ENCODE measurements around the gene TIAM2. TPM values are rescaled to one million over a fixed set of nuclear protein-coding genes. Genes with fewer than 3 reads are reported as not detected.

The TIAM2 gene
- total RNA-seq, 1 experiment from 2014 or later = 12.9 TPM

DNA sequence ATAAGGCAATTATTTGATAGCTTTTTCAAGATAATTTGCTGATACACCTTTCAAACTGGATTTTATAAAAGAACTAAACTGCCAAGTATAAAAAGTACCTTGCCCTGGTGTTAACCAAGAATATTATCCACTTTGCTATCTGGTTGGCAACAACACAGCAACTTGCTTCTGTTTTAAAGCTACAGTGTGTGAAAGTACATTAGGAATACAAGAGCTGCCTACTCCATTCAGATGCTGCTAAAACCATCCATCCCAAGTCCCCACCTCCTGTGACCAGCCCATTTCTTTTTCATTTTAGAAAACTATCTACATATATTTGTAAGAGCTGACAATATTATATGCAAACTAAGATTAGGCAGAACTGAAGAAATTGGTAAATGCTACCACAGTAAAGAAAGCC, 281.5 kb downstream of the TIAM2 start:
- CTCF ChIA-PET = no interaction called here
- H3K36me3 Mint-ChIP-seq (ENCODE audit: insufficient read depth, unreplicated experiment) = peaks cover 5% of the 10 kb centered on the region
- peaks cover 8% of the 10 kb centered on the region for H3K4me1 Mint-ChIP-seq (ENCODE audit: low read depth, unreplicated experiment)

DNA sequence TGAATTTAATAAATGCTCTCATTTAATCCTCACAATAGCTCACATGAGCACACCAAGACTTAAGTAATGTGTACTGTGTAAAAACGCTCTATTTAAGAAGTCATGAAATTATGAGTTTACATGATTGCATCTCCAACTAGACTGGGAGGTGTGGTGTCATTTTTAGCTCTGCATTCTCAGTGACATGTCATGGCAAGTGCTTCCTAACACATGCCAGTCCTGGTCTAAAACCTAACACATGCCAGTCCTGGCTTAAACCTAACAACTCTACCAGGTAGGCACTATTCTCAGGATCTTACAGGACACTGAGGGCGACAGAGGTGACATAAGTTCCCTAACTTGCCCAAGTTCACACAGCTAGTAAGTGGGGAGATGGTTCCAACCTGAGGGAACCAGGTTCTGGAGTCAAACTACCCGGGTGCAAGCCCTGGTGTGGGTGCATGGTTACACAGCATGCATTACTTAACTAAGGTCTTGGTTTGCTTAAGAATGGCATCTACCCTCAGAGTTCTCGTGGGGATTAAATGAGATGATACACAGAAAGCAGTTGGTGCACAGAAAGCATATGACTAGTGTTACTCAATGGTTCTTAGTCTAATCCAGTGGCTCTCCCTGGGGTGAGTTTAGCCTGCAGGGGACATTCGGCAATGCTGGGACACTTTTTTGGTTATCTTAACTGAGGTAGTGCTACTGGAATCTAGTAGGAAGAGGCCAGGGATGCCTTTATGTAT, 283.4 kb downstream of the TIAM2 start:
- Mint-ChIP-seq H3K4me3 (ENCODE audit: low read depth, unreplicated experiment) (no peak overlapping the region), H3K36me3 (ENCODE audit: insufficient read depth, unreplicated experiment) (peaks cover 2% of the 10 kb centered on the region), H3K27me3 (ENCODE audit: unreplicated experiment) (no peaks in the 10 kb centered on the region), H3K27ac (ENCODE audit: unreplicated experiment) (no peak overlapping the region), H3K4me1 (ENCODE audit: low read depth, unreplicated experiment) (peaks cover 4% of the 10 kb centered on the region), H3K9me3 (ENCODE audit: low read depth, unreplicated experiment) (no peaks in the 10 kb centered on the region)
- DNase-seq = no peak
- CTCF ChIA-PET = no interaction called here
- intact Hi-C loops (cut with micrococcal nuclease; ENCODE audit: unreplicated experiment) = no loop called here
- TF ChIP-seq, protein P1, sequence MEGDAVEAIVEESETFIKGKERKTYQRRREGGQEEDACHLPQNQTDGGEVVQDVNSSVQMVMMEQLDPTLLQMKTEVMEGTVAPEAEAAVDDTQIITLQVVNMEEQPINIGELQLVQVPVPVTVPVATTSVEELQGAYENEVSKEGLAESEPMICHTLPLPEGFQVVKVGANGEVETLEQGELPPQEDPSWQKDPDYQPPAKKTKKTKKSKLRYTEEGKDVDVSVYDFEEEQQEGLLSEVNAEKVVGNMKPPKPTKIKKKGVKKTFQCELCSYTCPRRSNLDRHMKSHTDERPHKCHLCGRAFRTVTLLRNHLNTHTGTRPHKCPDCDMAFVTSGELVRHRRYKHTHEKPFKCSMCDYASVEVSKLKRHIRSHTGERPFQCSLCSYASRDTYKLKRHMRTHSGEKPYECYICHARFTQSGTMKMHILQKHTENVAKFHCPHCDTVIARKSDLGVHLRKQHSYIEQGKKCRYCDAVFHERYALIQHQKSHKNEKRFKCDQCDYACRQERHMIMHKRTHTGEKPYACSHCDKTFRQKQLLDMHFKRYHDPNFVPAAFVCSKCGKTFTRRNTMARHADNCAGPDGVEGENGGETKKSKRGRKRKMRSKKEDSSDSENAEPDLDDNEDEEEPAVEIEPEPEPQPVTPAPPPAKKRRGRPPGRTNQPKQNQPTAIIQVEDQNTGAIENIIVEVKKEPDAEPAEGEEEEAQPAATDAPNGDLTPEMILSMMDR (IDR thresholded peaks at IDR 0.05; ENCODE audit: unreplicated experiment) = no peak
- BruUV-seq (replicated peaks) = no TSS peak

More for the DNA sequence above, 281.5 kb downstream of the TIAM2 start:
- Mint-ChIP-seq H3K4me3 (ENCODE audit: low read depth, unreplicated experiment) (no peak overlapping the region), H3K9me3 (ENCODE audit: low read depth, unreplicated experiment) (no peaks in the 10 kb centered on the region), H3K27ac (ENCODE audit: unreplicated experiment) (no peak overlapping the region), H3K27me3 (ENCODE audit: unreplicated experiment) (no peaks in the 10 kb centered on the region)
- BruUV-seq (replicated peaks) = no TSS peak
- intact Hi-C loops (cut with micrococcal nuclease; ENCODE audit: unreplicated experiment) = no loop called here
- TF ChIP-seq, protein P1 (IDR thresholded peaks at IDR 0.05; ENCODE audit: unreplicated experiment) = no peak
- DNase-seq = no peak

DNA sequence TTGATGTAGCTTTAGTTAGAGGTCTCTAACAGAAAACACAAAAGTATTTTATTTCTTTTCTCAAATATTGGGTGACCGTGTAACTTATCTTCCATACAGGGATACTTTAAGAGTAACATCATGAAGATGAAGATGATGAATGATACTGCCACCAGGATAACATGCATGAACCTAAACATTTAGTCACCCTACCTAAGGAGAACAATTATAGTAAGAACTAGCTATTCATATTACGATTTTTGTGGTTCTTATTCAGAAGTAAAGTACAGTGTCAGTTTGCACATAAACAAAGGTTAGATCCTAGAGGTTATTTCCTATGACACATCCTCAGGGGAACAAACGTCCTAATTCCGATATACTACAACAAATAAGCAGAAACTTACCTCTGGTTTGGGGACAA, 289.7 kb downstream of the TIAM2 start:
- H3K9me3 Mint-ChIP-seq (ENCODE audit: low read depth, unreplicated experiment) = no peaks in the 10 kb centered on the region
- CTCF ChIA-PET = no interaction called here
- no peak for DNase-seq
- TF ChIP-seq, protein P1 (IDR thresholded peaks at IDR 0.05; ENCODE audit: unreplicated experiment) = no peak
- H3K4me3 Mint-ChIP-seq (ENCODE audit: low read depth, unreplicated experiment) = no peak overlapping the region
- intact Hi-C loops (cut with micrococcal nuclease; ENCODE audit: unreplicated experiment) = no loop called here
- no peaks in the 10 kb centered on the region for H3K4me1 Mint-ChIP-seq (ENCODE audit: low read depth, unreplicated experiment)
- no TSS peak for BruUV-seq (replicated peaks)
- no peaks in the 10 kb centered on the region for H3K36me3 Mint-ChIP-seq (ENCODE audit: insufficient read depth, unreplicated experiment)
- no peaks in the 10 kb centered on the region for H3K27me3 Mint-ChIP-seq (ENCODE audit: unreplicated experiment)
- no peak overlapping the region for H3K27ac Mint-ChIP-seq (ENCODE audit: unreplicated experiment)

DNA sequence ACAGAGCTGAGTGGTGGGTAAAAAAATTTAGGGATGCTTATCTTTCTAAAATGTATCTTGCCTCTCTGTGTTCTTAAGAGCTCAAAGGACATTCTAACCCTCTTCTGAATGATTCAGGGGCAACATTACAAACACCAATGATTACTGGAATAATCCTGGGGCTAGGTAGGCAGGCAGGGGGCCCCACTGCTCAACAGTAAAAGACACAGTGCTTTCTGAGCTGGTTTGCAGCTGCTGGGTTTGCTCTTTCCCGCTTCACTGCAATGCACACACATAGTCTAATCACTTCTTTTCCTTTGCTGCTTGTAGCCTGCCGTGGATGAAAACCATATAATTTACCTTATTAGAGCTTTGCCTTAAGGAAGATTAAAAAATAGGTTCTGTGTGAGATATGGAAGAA, 292.6 kb downstream of the TIAM2 start:
- CTCF ChIA-PET = no interaction called here
- DNase-seq = no peak
- Mint-ChIP-seq H3K4me3 (ENCODE audit: low read depth, unreplicated experiment) (no peak overlapping the region), H3K36me3 (ENCODE audit: insufficient read depth, unreplicated experiment) (peaks cover 4% of the 10 kb centered on the region), H3K27ac (ENCODE audit: unreplicated experiment) (no peak overlapping the region), H3K27me3 (ENCODE audit: unreplicated experiment) (no peaks in the 10 kb centered on the region), H3K4me1 (ENCODE audit: low read depth, unreplicated experiment) (no peaks in the 10 kb centered on the region), H3K9me3 (ENCODE audit: low read depth, unreplicated experiment) (no peaks in the 10 kb centered on the region)
- no TSS peak for BruUV-seq (replicated peaks)
- intact Hi-C loops (cut with micrococcal nuclease; ENCODE audit: unreplicated experiment) = no loop called here
- TF ChIP-seq, protein P1 (IDR thresholded peaks at IDR 0.05; ENCODE audit: unreplicated experiment) = no peak

Measured in Calu3 (cell line).